Lower leg skin (tissue), 3 donors: ENCODE measurements around the gene CAPN12.

Experiments
- POLR2A ChIP-seq, 2 donors: fragments of 450-650 bp; IDR thresholded peaks; one replicate each; pipeline ENCODE4 v1.6.1; 2016 to 2017; ENCODE audit warnings: antibody characterized with exemption in 2 of 2, mild to moderate bottlenecking in 1 of 2, moderate library complexity in 1 of 2
- TF ChIP-seq, protein P1 (sequence below), 3 donors: fragments of 450-650 bp; IDR thresholded peaks; one replicate each; pipeline ENCODE4 v1.5.1; 2016; ENCODE audit warnings: antibody characterized with exemption in 3 of 3, mild to moderate bottlenecking in 3 of 3, moderate library complexity in 2 of 3

DNA sequence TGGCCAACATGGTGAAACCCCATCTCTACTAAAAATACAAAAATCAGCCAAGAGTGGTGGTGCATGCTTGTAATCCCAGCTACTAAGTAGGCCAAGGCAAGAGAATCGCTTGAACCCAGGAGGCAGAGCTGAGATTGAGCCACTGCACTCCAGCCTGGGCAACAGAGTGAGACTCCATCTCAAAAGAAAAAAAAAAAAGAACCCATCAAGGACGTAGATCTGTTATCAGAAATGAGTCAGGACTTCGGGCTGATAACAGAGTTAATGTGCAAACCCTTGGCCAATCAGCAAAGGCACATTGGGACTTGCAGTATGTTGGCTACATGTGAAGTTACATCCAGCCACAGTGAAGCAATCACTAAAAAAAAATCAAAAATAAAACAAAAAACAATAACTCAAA, 40.0 kb upstream of the CAPN12 start:
- TF ChIP-seq, protein P1, sequence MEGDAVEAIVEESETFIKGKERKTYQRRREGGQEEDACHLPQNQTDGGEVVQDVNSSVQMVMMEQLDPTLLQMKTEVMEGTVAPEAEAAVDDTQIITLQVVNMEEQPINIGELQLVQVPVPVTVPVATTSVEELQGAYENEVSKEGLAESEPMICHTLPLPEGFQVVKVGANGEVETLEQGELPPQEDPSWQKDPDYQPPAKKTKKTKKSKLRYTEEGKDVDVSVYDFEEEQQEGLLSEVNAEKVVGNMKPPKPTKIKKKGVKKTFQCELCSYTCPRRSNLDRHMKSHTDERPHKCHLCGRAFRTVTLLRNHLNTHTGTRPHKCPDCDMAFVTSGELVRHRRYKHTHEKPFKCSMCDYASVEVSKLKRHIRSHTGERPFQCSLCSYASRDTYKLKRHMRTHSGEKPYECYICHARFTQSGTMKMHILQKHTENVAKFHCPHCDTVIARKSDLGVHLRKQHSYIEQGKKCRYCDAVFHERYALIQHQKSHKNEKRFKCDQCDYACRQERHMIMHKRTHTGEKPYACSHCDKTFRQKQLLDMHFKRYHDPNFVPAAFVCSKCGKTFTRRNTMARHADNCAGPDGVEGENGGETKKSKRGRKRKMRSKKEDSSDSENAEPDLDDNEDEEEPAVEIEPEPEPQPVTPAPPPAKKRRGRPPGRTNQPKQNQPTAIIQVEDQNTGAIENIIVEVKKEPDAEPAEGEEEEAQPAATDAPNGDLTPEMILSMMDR (IDR thresholded peaks at IDR 0.05) = no peak
- no peak for TF ChIP-seq POLR2A (IDR thresholded peaks at IDR 0.05)
